GM21619 (cell line): ENCODE measurements around the gene LRP4.

Experiments used
- ATAC-seq: cut with Tn5 transposase; IDR thresholded peaks from one replicate; pipeline ENCODE4 v1.9.1; 2021; ENCODE audit not compliant: unreplicated experiment

The LRP4 gene

DNA sequence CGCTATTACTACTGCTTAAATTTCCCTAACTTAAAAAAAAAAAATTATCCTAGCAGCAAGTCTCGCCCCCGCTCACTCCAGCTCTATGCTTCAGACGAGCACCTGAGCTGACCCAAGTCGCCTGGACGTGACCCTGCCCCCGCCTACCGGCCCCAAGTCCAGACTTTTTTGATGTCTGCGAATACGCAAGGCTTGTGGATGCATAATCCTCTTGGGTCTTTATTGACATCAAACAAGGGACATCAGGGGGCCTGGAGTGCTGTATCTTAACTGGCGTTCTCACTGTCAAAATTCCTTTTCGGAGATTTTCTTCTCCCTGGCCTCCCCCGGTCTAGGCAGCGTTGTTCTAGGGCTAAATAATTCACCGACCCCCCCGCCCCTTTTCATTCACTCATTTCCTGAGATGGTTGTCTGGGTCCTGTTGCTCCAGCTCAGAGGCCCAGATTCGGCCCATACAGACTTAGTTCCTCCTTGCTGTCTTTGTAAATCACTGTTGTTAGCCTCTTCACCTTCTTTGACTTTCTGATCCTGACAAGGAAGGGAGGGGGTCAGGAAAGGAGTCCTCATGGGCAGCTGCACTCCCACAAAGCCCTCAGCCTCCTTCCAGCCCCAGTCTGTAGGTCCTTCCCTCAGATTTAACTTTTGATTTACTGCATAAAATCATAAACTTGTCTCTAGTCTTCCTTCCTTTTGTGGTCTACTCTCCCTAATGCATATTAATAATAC is 601 bp upstream of the LRP4 start:
- no peak for ATAC-seq

GRCh38 chr11:46917762-46918082 is 628 bp downstream of the LRP4 start:
- no peak for ATAC-seq

DNA sequence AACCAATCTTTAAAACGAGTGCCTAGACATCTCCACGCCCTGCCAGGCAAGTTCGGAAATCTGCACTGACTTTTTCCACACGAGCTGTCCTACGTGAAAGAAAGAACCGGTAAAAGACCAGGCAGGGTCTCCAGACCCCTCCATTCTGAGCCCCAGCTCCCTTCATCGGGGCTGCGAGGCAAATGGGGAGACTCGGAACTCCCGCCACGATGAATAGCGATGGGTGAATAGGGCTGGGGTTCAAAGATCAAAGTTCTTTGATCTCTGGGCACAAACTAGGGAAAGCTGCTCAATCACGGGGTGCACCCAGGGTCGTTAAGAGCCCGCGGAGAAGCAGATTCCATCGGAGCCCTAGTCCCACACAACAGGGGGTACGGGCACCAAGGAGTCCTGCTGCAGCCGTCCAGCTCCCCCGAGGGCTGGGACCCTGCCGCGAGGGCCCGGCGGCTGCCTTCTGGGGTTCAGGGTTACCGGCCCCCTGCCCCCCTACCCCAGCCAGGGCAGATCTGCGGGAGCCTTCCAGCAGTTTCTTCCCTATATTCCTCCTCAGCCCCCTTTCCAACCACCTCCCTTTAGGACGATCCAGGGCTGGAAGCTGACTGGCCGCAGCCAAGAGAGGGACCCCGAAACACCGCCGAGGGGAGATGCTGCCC is 1.1 kb downstream of the LRP4 start:
- no peak for ATAC-seq

- no peak for ATAC-seq
Measured at GRCh38 chr11:46916286-46917108, 1.9 kb downstream of the LRP4 start.

- ATAC-seq, result no peak
Measured at GRCh38 chr11:46914910-46915309, 3.4 kb downstream of the LRP4 start.

DNA sequence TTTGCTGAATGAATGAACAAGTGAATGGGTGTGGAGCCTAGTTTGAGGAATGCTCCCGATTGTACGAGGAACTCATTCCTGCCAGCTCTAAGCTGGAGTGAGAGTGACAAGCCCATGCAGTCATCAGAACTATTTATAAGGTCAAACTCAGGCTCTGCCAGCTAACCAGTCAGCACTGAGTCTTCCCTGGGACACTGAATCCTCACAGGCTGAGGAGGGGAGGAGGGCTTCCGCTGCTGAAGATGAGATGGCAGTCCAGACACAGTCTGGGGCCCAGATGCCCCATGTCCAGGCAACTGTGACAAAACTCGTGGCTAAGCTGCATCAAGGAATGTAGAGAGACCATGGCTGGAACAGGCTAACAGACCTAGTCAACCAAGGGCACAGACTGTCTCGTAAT is 4.0 kb downstream of the LRP4 start:
- no peak for ATAC-seq

DNA sequence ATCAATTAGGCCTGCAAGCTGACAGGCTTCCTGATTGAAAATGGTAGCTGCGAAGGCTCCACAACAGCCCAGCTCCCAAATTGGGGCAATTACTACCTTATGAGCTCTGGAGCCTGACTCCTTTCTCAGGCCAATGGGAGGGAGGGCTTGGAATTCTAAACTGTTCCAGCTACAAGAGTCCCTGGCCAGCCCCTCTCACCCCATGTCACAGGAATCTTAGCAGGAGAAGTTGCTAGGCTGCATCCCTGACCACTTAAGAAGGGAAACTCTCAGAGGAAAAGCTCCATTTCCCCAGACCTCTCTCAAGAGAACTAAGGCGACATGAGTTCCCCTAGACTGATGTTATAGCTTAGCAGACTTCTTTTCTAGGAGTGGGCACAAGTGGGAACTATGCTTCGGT is 4.9 kb downstream of the LRP4 start:
- no peak for ATAC-seq

DNA sequence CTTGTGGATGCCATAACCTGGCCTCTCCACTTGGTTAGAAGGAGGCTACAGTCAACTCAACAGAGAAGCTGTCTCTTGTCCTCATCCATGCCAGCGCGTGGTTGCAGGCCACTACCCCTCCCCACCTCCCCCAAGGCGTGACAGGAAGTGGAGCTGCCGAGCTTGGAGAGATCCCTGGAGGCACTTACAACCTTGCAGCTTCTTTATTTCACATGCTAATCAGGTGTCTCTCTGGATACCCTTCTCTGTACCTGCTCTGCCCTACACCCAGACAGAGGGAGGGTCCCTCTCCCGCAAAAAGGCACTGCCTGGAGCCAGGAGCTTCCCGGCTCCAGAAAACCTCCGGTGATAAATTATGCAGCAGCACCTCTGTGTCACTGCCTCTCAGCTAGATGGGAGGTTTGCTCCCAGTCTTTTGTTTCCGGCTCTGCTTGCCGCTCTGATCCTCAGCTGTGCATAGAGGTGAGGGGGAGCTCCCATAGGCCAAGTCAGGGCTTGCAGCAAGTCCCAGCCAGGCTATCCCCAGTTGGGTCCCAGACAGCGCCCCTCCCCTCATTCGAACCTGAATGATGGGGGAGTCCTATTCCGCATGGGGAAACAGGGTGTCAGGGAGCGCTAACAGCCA is 5.7 kb downstream of the LRP4 start:
- ATAC-seq, result no peak

GRCh38 chr11:46907606-46908005 is 10.7 kb downstream of the LRP4 start:
- no peak for ATAC-seq

GRCh38 chr11:46906609-46907041 is 11.7 kb downstream of the LRP4 start:
- no peak for ATAC-seq

DNA sequence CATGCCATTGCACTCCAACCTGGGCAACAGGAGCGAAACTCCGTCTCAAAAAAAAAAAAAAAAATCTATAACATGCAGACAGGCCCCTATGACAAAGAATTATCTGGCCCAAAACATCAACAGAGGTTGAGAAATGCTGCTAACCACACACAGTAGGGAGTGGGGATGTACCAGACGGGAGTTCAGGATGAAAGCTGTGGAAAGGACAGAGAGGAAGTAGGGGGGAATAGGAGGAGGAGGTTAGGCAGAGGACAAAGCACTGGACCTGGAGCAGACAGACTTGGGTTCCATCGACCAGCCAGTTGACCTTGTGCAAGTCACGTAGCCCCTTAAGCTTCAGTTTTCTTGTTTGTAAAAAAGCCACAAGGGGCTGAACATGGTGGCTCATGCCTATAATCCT is 12.5 kb downstream of the LRP4 start:
- no peak for ATAC-seq

DNA sequence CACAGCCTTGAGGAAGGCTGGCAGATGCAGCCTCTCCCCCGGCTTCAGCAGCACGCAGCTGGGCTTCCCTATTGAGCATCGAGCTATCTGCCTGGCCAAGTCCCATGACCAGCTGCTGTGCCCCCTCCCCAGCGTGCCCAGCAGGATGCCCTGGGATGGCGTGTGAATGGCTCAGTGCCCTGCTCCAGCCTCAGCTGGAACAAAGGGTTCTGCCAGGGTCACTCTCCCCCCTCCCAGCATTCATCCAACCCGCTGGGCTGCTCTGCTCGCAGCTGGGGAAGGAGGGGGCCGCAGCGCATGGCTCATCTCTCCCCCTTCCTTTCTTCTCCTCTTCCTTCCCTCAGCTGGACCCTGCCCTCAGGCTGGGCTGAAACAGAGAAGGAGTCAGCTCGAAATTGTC is 14.5 kb downstream of the LRP4 start:
- ATAC-seq, result no peak

GRCh38 chr11:46902694-46903093 is 15.7 kb downstream of the LRP4 start:
- ATAC-seq, result no peak

GRCh38 chr11:46901156-46901555 is 17.2 kb downstream of the LRP4 start:
- ATAC-seq, result no peak

GRCh38 chr11:46900091-46900746 is 18.1 kb downstream of the LRP4 start:
- no peak for ATAC-seq

GRCh38 chr11:46899501-46900025 is 18.8 kb downstream of the LRP4 start:
- no peak for ATAC-seq

DNA sequence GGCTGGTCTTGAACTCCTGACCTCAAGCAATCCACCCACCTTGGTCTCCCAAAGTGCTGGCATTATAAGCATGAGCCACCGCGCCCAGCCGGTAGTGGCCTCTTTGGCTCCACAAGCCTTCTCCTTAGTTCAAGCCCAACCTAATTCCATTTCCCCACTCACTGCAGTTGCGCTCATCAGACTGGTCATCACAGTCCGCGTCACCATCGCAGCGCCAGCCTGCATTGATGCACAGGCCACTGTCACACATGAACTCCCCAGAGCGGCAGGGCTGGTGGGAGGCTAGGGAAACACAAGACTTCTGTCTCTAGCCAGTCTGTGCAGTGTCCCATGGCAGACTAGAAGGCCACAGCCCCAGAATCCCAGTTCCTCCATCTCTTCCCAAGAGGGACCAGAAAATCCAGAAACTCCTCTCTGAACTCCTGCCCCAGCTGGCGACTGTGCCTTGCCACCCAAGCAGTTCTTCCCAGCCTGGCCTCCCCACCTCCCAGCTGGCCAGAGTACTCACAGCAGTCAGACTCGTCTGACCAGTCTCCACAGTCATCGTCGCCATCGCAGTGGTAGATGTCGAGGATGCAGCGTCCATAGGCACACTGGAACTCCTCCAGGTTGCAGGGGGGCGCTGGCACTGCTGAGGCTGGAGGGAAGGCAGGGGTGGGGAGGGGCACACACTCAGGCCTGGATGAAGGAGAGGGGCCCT is 19.8 kb downstream of the LRP4 start:
- ATAC-seq, result no peak

GRCh38 chr11:46896719-46897406 is 21.5 kb downstream of the LRP4 start:
- ATAC-seq, result no peak

- ATAC-seq, result no peak
Measured at GRCh38 chr11:46895821-46896220, 22.5 kb downstream of the LRP4 start.

DNA sequence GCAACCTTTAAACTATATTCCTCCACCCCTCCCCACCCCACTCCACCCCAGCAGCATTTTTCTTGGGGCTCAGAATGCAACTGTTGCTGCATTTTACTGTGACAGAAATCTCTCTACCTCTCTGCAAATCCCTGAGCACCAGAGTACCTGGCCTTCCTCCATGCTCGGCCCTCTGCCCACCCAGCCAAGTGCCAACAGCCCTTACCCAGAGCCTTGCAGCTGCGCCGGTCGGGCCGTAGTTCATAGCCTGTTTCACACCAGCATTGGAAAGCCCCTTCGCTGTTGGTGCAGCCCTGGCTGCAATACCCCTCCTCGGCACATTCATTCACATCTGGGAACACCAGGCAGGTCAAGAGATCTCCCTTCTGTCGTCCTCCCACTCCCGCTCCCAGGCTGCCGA is 23.4 kb downstream of the LRP4 start:
- ATAC-seq, result no peak
